GM19193 (cell line): ENCODE results near the gene PEF1.

Experiments
- POLR2A ChIP-seq: IDR thresholded peaks from 4 replicates; pipeline ENCODE4 v1.6.1; 2011; ENCODE audit not compliant: insufficient read depth, insufficient read length; ENCODE audit errors: extremely low read depth

PEF1 gene

DNA sequence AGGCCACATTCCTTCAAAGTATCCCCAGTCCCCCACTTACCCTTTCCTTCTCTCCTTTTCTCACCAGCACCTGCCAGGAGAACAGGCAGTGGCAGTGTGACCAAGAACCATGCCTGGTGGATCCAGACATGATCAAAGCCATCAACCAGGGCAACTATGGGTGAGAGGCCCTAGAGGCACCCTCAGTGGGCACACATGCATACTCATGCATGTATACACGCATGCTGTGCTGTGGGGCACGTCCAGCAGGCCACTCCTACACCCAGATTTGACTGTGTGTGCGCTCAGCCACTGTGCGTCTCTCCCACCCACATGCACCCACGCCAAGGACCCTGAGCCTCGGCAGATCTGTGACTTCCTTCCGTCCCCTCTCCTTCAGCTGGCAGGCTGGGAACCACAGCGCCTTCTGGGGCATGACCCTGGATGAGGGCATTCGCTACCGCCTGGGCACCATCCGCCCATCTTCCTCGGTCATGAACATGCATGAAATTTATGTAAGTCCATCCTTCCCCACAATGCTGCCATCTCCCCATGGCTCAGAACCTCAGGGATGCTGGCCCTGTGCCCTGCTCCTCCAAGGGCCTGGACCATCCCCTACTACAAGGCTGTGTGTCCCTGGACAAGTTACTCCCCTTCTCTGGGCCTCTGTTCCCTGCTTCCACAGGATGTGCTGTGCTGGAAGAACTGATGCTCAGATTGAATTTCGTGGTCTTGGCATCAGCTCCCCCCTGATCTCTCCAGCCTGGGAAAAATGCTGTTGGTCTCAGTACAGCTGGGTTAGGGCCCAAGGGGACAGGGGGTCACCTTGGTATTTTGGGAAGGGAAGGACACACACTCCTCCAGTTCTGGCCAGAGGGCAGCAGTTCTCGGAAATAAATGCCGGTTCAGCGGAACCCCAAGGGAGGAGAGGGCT lies 61.3 kb downstream of the PEF1 start:
- no peak for TF ChIP-seq POLR2A

DNA sequence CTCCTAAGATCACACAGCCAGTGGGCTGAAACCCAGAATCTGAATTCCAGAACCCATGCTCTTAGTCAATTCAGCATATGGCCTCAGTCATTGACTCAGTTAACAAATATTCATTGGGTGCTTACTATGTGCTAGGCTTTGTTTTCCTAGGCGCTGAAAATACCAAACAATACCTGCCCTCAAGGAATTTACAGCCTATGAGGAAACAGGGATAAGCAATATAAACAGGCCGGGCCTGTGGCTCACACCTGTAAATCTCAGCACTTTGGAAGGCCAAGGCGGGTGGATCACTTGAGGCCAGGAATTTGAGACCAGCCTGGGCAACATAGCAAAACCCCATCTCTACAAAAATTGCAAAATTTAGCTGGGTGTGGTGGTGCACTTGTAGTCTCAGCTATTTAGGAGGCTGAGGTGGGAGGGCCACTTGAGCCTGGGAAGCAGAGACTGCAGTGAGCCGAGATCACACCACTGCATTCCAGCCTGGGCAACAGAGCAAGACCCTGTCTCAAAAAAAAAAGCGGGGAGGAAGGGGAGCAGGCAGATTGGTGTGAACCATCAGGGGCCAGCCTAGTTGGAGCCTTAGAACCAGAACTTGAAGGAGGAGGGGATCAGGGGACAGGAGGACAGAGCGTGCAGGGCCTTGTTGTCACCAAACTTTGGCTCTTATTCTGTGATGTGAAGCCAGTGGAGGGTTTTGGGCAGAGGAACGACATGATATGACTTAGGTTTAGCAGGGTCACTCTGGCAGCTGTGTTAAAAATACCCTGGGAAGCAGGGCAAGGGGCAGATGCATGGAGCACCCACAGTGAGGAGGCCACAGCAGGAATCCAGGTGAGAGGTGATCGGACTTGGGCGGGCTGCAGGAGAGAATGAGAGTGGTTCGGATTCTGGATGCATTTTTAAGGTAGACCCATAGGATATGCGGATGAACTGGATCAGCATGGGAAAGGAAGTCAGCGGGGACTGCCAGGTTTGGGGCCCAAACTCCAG lies 62.6 kb downstream of the PEF1 start:
- no peak for TF ChIP-seq POLR2A

- TF ChIP-seq POLR2A, result no peak
These were observed 63.6 kb downstream of the PEF1 start for GRCh38 chr1:31580891-31581603.

- no peak for TF ChIP-seq POLR2A
These were observed 64.2 kb downstream of the PEF1 start for GRCh38 chr1:31580513-31580870.
